ENCODE data around the gene CRKL. TPM values are rescaled to one million over a fixed set of nuclear protein-coding genes. Genes with fewer than 3 reads are reported as not detected.

CRKL gene
- total and polyA plus RNA-seq, 12 donors = 19.2 to 76.9 (median 54.4) TPM

- WGBS, 2 donors = 95% methylated on average over 1 of the region's 1 CpG
- no peaks in the 10 kb centered on the region for H3K27me3 ChIP-seq
- ATAC-seq (no peak), DNase-seq (no peak)
- peaks cover 0 to 71% (median 11%) of the 10 kb centered on the region in 9 donors for H3K36me3 ChIP-seq
- intact Hi-C loops (cut with DNase I) = loop anchor here in 3 of 10 donors (10.0 kb wide), 3 partner anchors 58 to 102 kb away; partner anchors contain the start of genes CRKL (in 2 of the 3) and LRRC74B (in 1 of the 3)
- H3K27ac ChIP-seq = no peak overlapping the region
- H3K4me3 ChIP-seq = no peak overlapping the region
- TF ChIP-seq CTCF (IDR thresholded peaks at IDR 0.05) = no peak
- H3K4me1 ChIP-seq = peaks cover 6 to 18% (median 16%) of the 10 kb centered on the region in 9 donors
- H3K9me3 ChIP-seq = no peaks in the 10 kb centered on the region
These were observed 69.2 kb downstream of the CRKL start for GRCh38 chr22:20986365-20986764.

- peak in 1 of 2 donors; percentile 11 for DNase-seq
- intact Hi-C loops (cut with DNase I) = loop anchor here in 3 of 10 donors (10.0 kb wide), 3 partner anchors 57 to 103 kb away; partner anchors contain the start of genes CRKL (in 2 of the 3) and LRRC74B (in 1 of the 3)
- TF ChIP-seq CTCF (IDR thresholded peaks at IDR 0.05) = no peak
- no peak overlapping the region for H3K4me3 ChIP-seq
- ATAC-seq = no peak
- H3K36me3 ChIP-seq = peaks cover 0 to 81% (median 19%) of the 10 kb centered on the region in 9 donors
- H3K27me3 ChIP-seq = no peaks in the 10 kb centered on the region
- H3K27ac ChIP-seq = no peak overlapping the region
- peaks cover 5 to 15% (median 13%) of the 10 kb centered on the region in 9 donors for H3K4me1 ChIP-seq
- 93 to 94% methylated on average over 14 of the region's 14 CpGs for WGBS, 2 donors
- no peaks in the 10 kb centered on the region for H3K9me3 ChIP-seq
These were observed 70.2 kb downstream of the CRKL start for GRCh38 chr22:20987375-20987774.

- TF ChIP-seq CTCF (IDR thresholded peaks at IDR 0.05) = no peak
- ATAC-seq (peak in 1 of 8 donors; percentile 15), DNase-seq (no peak)
- H3K27me3 ChIP-seq = no peaks in the 10 kb centered on the region
- no peaks in the 10 kb centered on the region for H3K9me3 ChIP-seq
- H3K4me3 ChIP-seq = no peak overlapping the region
- H3K36me3 ChIP-seq = peaks cover 0 to 91% (median 23%) of the 10 kb centered on the region in 9 donors
- no peak overlapping the region for H3K27ac ChIP-seq
- WGBS, 2 donors = 90 to 93% methylated on average over 16 of the region's 16 CpGs
- peaks cover 0 to 2% (median under 1%) of the 10 kb centered on the region in 9 donors for H3K4me1 ChIP-seq
- intact Hi-C loops (cut with DNase I) = loop anchor here in 3 of 10 donors (10.0 kb wide), 3 partner anchors 56 to 104 kb away; partner anchors contain the start of genes CRKL (in 2 of the 3) and LRRC74B (in 1 of the 3)
These were observed 71.5 kb downstream of the CRKL start for GRCh38 chr22:20988573-20989322.

- Histone ChIP-seq H3K36me3 (peaks cover 0 to 91% (median 23%) of the 10 kb centered on the region in 9 donors), H3K4me3 (no peak overlapping the region), H3K27ac (no peak overlapping the region), H3K27me3 (no peaks in the 10 kb centered on the region), H3K4me1 (no peaks in the 10 kb centered on the region), H3K9me3 (no peaks in the 10 kb centered on the region)
- WGBS, 2 donors = 66 to 77% methylated on average over 16 to 17 of the region's 17 CpGs
- DNase-seq = no peak
- TF ChIP-seq CTCF (IDR thresholded peaks at IDR 0.05) = no peak
- intact Hi-C loops (cut with DNase I) = loop anchor here in 3 of 10 donors (10.0 kb wide), 3 partner anchors 55 to 105 kb away; partner anchors contain the start of genes CRKL (in 2 of the 3) and LRRC74B (in 1 of the 3)
- peak in 1 of 8 donors; percentile 22 for ATAC-seq
These were observed 72.3 kb downstream of the CRKL start for GRCh38 chr22:20989323-20990138.
